CD4-positive, alpha-beta T cell treated with Interleukin-15 for 4 hours (primary cell): ENCODE measurements around the gene CHRM3.
"Not testable (repeated sequence)": the region's sequence is repeated elsewhere in the genome, so short reads cannot be mapped to it uniquely, and the experiment has no call there.

Source experiments
- DNase-seq: peaks from one replicate; pipeline ENCODE4 v3.0.0-alpha.2; 2020; ENCODE audit warnings: low spot score

The CHRM3 gene

GRCh38 chr1:239386453-239387303 lies at the start of gene CHRM3:
TSS of gene CHRM3 (plus strand) at chr1:239386568. CDS start at chr1:239907452, 520,884 bp downstream.
- DNase-seq: no peak

DNA sequence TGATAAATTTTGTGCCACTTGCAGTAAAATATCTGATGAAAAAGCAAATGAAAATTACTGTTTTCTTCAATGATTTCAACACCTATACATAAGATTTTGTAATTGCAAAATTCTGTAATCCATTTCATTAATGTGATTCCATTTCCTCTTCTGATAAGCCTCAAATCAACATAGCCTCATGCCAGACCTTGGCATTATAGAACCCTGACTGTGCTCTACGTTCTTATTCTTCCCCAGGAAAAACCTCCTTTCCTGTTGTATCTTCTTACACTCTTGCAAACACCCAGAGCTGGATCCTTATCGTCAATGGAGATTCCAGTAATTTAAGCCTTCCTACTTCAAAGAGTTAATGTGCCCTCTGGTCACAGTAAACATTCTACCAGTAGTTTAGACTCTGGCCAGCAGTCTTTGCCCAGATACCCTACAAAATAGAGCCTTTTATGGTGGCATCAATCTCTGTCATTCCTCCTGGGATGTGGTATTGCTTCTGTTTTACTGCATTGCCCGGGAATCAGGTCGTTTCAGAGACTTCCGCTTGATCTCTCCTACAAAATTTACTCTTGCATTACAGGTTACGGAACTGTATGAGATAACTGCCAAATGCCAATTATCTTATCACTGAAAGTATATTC lies 48.5 kb upstream of the CHRM3 start:
- no peak for DNase-seq

- no peak for DNase-seq
Observed at GRCh38 chr1:239347776-239348175, 38.6 kb upstream of the CHRM3 start.

DNA sequence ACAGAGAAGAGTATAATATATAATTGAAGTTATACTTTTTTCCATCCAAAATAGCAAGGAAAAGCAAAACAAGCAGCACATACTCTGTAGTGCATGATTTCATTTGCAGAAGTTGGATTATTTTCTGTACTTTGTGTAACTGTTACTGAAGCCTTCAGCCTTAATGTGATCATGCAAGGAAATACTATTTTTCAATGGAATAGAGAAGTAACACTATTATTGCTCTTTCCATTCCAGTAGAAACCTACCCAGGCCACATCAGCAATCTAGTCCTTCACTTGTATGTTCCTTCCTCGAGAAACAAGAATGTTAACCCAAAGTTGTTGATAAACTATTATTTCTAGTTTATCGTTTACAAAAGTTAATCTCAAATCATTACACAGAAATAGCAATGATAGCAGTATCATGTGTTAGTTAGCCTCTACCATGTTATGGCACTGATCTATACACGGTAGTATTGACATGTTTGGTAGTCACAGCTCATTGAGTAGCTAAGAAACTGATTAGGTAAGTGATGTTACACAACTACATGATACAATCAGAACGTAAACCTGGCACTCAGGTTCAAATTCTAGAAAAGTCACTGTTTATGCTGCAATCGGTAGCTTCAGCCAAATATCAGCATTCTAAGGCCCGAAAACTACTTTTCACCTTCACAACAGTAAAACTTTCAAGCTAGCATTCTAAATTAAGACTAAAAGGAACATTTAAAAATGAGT lies 37.6 kb upstream of the CHRM3 start:
- DNase-seq: no peak

DNA sequence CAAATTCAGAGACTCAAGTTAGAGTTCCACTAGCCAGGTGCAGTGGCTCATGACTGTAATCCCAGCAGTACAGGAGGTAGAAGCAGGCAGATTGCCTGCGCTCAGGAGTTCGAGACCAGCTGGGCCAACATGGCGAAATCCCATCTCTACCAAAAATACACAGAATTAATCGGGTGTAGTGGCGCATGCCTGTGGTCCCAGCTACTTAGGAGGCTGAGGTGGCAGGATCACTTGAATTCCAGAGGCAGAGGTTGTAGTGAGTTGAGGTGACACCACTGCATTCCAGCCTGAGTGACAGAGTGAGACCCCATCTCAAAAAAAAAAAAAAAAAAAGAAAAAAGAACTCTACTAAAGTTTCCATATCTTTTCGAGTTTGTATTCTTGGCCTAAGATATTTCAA lies 36.7 kb upstream of the CHRM3 start:
- DNase-seq: no peak

- no peak for DNase-seq
Observed at GRCh38 chr1:239353536-239353935, 32.8 kb upstream of the CHRM3 start.

GRCh38 chr1:239354231-239354630 lies 32.1 kb upstream of the CHRM3 start:
- no peak for DNase-seq

GRCh38 chr1:239357867-239358266 lies 28.5 kb upstream of the CHRM3 start:
- DNase-seq: no peak

GRCh38 chr1:239361403-239361802 lies 25.0 kb upstream of the CHRM3 start:
- DNase-seq: no peak

DNA sequence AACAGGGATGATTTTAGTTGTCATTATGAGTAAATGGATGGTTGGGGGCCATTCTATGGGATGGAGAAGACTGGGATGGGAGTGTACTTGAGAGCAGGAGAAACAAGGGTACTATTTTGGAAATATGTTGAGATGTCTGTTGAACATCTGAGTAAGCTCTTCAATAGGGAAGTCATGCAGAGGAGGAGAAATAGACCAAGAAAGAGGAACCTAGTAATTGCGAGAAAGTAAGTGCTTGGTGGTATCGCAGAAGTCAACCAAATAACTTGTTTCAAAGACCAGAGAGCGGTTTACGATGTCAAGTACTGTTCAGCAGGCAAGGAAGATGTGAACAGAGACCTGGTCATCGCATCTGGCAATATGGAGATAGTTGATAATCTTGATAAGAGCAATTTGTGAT lies 22.4 kb upstream of the CHRM3 start:
- no peak for DNase-seq

GRCh38 chr1:239367196-239367810 lies 19.1 kb upstream of the CHRM3 start:
- no peak for DNase-seq

DNA sequence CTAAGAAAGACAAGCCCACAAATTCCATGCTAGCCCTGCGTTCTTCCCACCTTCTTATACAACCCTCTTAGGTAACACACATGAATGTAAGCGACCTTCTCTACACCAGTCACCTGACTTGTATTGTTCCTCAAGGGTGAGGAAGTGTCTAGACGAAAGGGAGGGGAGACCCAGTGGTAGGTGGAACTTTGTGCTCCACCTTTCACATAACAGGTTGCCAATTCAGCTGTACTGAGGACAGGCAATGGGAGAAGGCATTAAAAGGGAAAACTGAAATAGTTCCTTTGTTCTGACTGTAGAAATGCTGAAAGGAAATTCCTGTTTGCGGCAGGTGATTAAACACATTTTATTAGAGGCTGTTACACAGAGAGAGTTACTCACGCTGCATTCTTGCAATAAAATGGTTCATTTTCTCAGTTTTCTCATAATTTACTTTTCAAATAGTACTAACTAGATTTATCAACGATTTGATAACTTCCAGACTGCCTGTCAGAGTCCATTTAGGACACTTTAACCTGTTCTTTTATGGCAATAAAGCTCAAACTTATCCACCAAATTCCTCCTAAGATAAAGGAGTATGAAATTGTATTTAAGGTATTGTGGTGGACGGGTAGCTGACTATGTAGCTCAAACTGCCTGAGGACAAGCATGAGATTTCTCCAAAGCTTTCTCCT lies 17.8 kb upstream of the CHRM3 start:
- no peak for DNase-seq

DNA sequence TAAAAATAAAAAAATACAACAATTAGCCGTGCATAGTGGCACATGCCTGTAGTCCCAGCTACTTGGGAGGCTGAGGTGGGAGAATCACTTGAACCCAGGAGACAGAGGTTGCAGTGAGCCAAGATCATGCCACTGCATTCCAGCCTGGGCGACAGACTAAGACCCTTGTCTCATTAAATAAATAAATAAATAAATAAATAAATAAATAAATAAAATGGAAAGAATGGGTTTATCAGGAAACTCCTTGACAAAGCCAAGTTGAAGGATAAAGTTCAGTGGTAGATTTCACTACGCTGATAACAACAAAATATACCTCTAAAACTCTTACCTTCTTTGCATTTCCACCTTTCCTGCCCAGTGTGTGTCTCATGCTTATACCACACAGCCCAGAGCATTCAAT lies 15.5 kb upstream of the CHRM3 start:
- not testable (repeated sequence) for DNase-seq

DNA sequence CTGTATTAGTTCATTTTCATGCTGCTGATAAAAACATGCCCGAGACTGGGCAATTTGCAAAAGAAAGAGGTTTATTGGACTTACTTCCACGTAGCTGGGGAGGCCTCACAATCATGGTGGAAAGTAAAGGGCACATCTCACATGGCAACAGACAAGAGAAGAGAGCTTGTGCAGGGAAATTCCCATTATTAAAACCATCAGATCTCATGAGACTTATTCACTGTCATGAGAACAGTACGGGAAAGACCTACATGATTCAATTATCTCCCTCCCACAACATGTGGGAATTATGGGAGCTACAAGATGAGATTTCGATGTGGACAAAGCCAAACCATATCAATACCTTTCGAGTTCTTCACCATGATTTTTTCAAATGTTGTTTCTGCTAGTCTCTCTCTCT lies 3.7 kb upstream of the CHRM3 start:
- no peak for DNase-seq

- no peak for DNase-seq
Observed at GRCh38 chr1:239383714-239384113, 2.7 kb upstream of the CHRM3 start.

GRCh38 chr1:239387304-239388158 lies 1.2 kb downstream of the CHRM3 start:
- no peak for DNase-seq

DNA sequence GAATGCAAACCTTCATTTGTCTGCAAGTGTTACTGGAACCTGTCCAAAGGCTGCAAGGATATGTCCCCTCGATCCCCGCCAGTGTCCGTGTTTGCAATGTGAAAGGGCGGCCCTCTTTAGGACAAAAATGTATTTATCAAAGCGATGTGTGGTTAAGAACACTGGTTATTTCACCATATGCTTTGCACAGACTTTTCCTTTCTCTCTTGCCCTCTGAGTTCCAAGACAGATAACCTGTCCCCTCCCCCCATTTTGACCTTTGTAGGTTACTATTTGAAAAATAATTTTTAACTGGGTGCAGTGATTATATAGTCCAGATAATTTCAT lies 1.8 kb downstream of the CHRM3 start:
- DNase-seq: no peak

GRCh38 chr1:239388578-239388977 lies 2.2 kb downstream of the CHRM3 start:
- no peak for DNase-seq

DNA sequence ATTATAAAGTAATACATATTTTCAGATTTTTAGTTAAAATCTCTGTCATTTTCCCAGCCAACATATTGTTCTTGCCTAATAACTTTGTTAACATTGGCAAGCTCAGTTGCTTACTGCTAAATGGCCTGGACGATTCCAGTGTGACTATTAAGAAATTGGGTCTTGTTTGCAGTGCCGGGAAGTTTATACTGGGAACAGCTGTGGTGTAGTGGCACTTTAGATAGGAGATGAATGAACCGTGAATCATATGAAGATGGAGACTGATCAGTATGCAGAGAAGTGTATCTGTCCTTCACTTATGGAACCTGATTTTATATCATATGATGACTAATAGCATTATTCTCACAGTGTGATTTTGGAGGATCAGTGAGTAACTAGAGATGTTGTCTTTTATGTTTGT lies 3.3 kb downstream of the CHRM3 start:
- DNase-seq: no peak

GRCh38 chr1:239392271-239392670 lies 5.9 kb downstream of the CHRM3 start:
- no peak for DNase-seq

- no peak for DNase-seq
Observed at GRCh38 chr1:239394107-239394506, 7.7 kb downstream of the CHRM3 start.
